GM12878 (cell line): ENCODE data around the gene PSME3IP1. TPM values are rescaled to one million over a fixed set of nuclear protein-coding genes. Genes with fewer than 3 reads are reported as not detected.

Experiments
- CBX3 ChIP-seq: fragments of 200-600 bp; sonication (generic); IDR thresholded peaks from 2 replicates; pipeline ENCODE4 v1.6.1; 2016; ENCODE audit warnings: low read depth, borderline replicate concordance
- CHD4 ChIP-seq: fragments of 200-600 bp; sonication (generic); IDR thresholded peaks from 2 replicates; pipeline ENCODE4 v1.6.1; 2016; ENCODE audit warnings: mild to moderate bottlenecking
- ELK1 ChIP-seq: IDR thresholded peaks from 2 replicates; pipeline ENCODE4 v1.6.1; 2012; ENCODE audit warnings: low read depth, low read length, improper control_type of control experiment
- FOXM1 ChIP-seq: IDR thresholded peaks from 2 replicates; pipeline ENCODE4 v1.6.1; 2012; ENCODE audit warnings: low read depth, mild to moderate bottlenecking, inconsistent platforms, low read length, moderate library complexity
- IKZF1 ChIP-seq: fragments of 450-650 bp; conservative IDR thresholded peaks from 2 replicates; pipeline ENCODE4 v1.6.1; 2017; ENCODE audit warnings: antibody characterized with exemption, mild to moderate bottlenecking
- IRF5 ChIP-seq: fragments of 450-650 bp; IDR thresholded peaks from 2 replicates; pipeline ENCODE4 v1.6.1; 2017; ENCODE audit warnings: borderline replicate concordance
- JUNB ChIP-seq: IDR thresholded peaks from 2 replicates; pipeline ENCODE4 v1.6.1; 2016; ENCODE audit warnings: antibody characterized with exemption, mild to moderate bottlenecking
- LARP7 ChIP-seq: fragments of 450-650 bp; IDR thresholded peaks from 2 replicates; pipeline ENCODE4 v1.6.1; 2017; ENCODE audit warnings: mild to moderate bottlenecking
- MLLT1 ChIP-seq: fragments of 450-650 bp; IDR thresholded peaks from 2 replicates; pipeline ENCODE4 v1.6.1; 2016; ENCODE audit warnings: mild to moderate bottlenecking
- MXI1 ChIP-seq: fragments of 150-350 bp; IDR thresholded peaks from 2 replicates; pipeline ENCODE4 v1.6.1; 2011; ENCODE audit warnings: low read depth, mild to moderate bottlenecking, inconsistent platforms, low read length, improper control_type of control experiment
- RAD21 ChIP-seq: IDR thresholded peaks from 2 replicates; pipeline ENCODE4 v1.6.1; 2011; ENCODE audit warnings: mild to moderate bottlenecking, low read depth, low read length, moderate library complexity; ENCODE audit not compliant: insufficient read depth
- RB1 ChIP-seq: fragments of 450-650 bp; formaldehyde crosslinking; IDR thresholded peaks from 2 replicates; pipeline ENCODE4 v1.6.1; 2017; ENCODE audit warnings: mild to moderate bottlenecking, borderline replicate concordance
- REST ChIP-seq: IDR thresholded peaks from 2 replicates; pipeline ENCODE4 v1.6.1; 2012; ENCODE audit warnings: mild to moderate bottlenecking, low read depth, low read length
- RFX5 ChIP-seq: IDR thresholded peaks from 2 replicates; pipeline ENCODE4 v1.6.1; 2011; ENCODE audit warnings: low read depth, low read length, improper control_type of control experiment
- RUNX3 ChIP-seq: IDR thresholded peaks from 2 replicates; pipeline ENCODE4 v1.6.1; 2012; ENCODE audit warnings: low read length, inconsistent platforms
- SMC3 ChIP-seq: IDR thresholded peaks from 2 replicates; pipeline ENCODE4 v1.6.1; 2011; ENCODE audit warnings: low read length, improper control_type of control experiment, borderline replicate concordance
- STAT1 ChIP-seq: fragments of 450-650 bp; conservative IDR thresholded peaks from 2 replicates; pipeline ENCODE4 v1.6.1; 2014; ENCODE audit warnings: antibody characterized with exemption, mild to moderate bottlenecking
- ZNF592 ChIP-seq: fragments of 450-650 bp; IDR thresholded peaks from 2 replicates; pipeline ENCODE4 v1.6.1; 2017; ENCODE audit warnings: mild to moderate bottlenecking, moderate library complexity
- polyA plus RNA-seq, 11 experiments: library from polyadenylated mRNA; depleted of rRNA in 4 of 11; unstranded in 6 of 11; stranded (reverse) in 5 of 11; fragments of >200 nt; fragmentation: Nextera tagmentation in 4 of 11; fragmentation: Illumina TruSeq in 1 of 11; extraction: Ambion mirVana in 4 of 11; extraction: Trizol in 1 of 11; gene quantifications; 1 replicate in 1 of 11; 2 replicates in 10 of 11; pipeline versions ENCODE4 v1.2.1 to v1.2.3, GENCODE V29; 2011 to 2016; ENCODE audit warnings: inconsistent platforms in 2 of 11, missing spikeins in 2 of 11, low read depth in 1 of 11
- total RNA-seq, 4 experiments: library from RNA; depleted of rRNA in 3 of 4; stranded (reverse); fragments of >200 nt in 3 of 4; fragmentation: Illumina TruSeq in 1 of 4; extraction: Trizol in 1 of 4; gene quantifications; 2 replicates each; pipeline versions ENCODE4 v1.2.1 to v1.2.3, GENCODE V29; 2013 to 2021

The PSME3IP1 gene
- total and polyA plus RNA-seq, 10 of the 15 experiments (the other 5 are each of a cell fraction or from before 2014, with no cell fraction given) = 67.9 to 174 (median 111) TPM

- no peak for TF ChIP-seq REST
- 0 out of 2 replicates have a peak, but pooled peaks have one; percentile 70 for TF ChIP-seq STAT1
- TF ChIP-seq RB1 = peak; percentile 54; the same call in 1 of the 2 replicates
- no peak for TF ChIP-seq RUNX3
- no peak for TF ChIP-seq CHD4
- TF ChIP-seq IRF5 = no peak
- TF ChIP-seq FOXM1 = no peak
- peak; percentile 49; the same call in 1 of the 2 replicates for TF ChIP-seq LARP7
- TF ChIP-seq IKZF1 = 0 out of 2 replicates have a peak, but pooled peaks have one; percentile 30
- no peak for TF ChIP-seq RFX5
- no peak for TF ChIP-seq ELK1
- no peak for TF ChIP-seq JUNB
- peak; percentile 61 for TF ChIP-seq MXI1
- no peak for TF ChIP-seq CBX3
- peak; percentile 78 for TF ChIP-seq MLLT1
- no peak for TF ChIP-seq SMC3
- no peak for TF ChIP-seq ZNF592
- no peak for TF ChIP-seq RAD21
Observed at GRCh38 chr16:57185446-57185944, 344 bp downstream of the PSME3IP1 start (continued).
